ENCODE results near the gene STPG4. TPM values are rescaled to one million over a fixed set of nuclear protein-coding genes. Genes with fewer than 3 reads are reported as not detected.
A peak's percentile ranks its signal among the peaks of the same experiment; 100 is the strongest.

The STPG4 gene
- total RNA-seq, 2 experiments from 2014 or later, result 0.14 to 0.23 TPM

DNA sequence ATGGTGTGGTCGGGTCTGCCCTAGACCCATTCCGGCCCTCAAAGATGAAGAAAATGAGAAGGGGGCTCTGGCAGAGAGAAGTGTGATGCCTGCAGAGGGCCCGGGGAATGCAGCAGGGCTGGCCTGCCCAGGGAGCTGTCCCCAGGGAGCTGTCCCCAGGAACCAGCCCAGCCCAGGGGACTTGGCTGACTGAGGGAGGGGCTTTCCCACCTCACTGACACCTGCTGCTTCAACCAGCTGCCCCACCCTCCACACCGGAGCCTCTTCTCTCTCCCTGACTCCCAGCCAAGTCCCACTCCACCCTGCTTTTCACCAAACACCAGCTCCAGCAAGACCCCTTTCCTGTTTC lies 111.2 kb downstream of the STPG4 start:
- H3K27ac Mint-ChIP-seq, result no peak overlapping the region
- H3K9me3 Mint-ChIP-seq (ENCODE audit: low read depth), result no peaks in the 10 kb centered on the region
- ChIA-PET CTCF (no interaction called here), POLR2A (no interaction called here)
- no peaks in the 10 kb centered on the region for H3K27me3 Mint-ChIP-seq
- H3K4me3 Mint-ChIP-seq, result no peak overlapping the region
- DNase-seq (no peak), ATAC-seq (no peak)
- intact Hi-C loops (cut with DNase I, micrococcal nuclease), result no loop called here
- peaks cover 8% of the 10 kb centered on the region for H3K4me1 Mint-ChIP-seq
- peaks cover 21% of the 10 kb centered on the region for H3K36me3 Mint-ChIP-seq (ENCODE audit: low read depth)

DNA sequence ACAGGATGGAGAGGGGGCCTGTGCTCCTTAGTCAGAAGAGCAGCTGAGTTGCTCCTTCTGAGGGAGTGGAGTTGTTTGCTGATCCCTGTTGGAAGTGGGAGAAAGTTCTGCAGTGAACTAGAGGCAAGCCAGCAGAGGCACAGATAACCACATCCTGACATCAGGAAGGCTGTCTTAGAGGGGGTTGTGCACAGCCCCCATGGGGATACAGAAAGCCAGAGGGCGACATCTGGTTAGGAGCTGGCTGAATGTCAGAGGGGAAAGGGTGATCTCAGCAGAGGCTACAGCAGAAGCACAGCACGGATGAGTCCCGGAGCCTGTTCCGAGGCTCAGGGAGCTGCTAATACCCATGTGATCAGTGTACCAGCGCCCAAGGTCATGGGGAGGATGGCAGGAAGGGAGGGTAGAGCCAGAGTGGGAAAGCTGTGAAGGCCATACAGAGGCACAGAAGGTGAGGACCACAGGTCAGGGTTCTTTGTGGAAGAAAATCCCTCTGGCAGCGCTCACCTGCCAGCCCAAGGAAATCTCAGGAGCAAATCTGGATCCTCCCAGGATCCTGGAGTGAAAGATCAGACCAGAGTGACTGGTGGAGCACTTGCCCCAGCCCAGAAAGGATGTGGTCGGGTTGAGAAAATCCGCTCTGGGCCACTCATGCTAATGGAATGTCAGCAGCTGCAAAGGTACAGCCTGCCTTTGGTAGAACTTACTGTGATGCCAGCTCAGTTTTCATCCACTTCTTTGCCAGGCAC lies 111.8 kb downstream of the STPG4 start:
- POLR2A ChIA-PET, result no interaction called here
- ATAC-seq (no peak), DNase-seq (no peak)
- H3K36me3 Mint-ChIP-seq (ENCODE audit: low read depth), result peaks cover 23% of the 10 kb centered on the region
- CTCF ChIA-PET, result interaction anchor here (0.7 kb wide), 1 partner anchor 999 kb away, joined by 3 read pairs; no protein-coding TSS in a partner anchor
- no peaks in the 10 kb centered on the region for H3K9me3 Mint-ChIP-seq (ENCODE audit: low read depth)
- H3K27me3 Mint-ChIP-seq, result no peaks in the 10 kb centered on the region
- no peak overlapping the region for H3K27ac Mint-ChIP-seq
- intact Hi-C loops (cut with DNase I, micrococcal nuclease), result no loop called here
- peaks cover 12% of the 10 kb centered on the region for H3K4me1 Mint-ChIP-seq
- no peak overlapping the region for H3K4me3 Mint-ChIP-seq

DNA sequence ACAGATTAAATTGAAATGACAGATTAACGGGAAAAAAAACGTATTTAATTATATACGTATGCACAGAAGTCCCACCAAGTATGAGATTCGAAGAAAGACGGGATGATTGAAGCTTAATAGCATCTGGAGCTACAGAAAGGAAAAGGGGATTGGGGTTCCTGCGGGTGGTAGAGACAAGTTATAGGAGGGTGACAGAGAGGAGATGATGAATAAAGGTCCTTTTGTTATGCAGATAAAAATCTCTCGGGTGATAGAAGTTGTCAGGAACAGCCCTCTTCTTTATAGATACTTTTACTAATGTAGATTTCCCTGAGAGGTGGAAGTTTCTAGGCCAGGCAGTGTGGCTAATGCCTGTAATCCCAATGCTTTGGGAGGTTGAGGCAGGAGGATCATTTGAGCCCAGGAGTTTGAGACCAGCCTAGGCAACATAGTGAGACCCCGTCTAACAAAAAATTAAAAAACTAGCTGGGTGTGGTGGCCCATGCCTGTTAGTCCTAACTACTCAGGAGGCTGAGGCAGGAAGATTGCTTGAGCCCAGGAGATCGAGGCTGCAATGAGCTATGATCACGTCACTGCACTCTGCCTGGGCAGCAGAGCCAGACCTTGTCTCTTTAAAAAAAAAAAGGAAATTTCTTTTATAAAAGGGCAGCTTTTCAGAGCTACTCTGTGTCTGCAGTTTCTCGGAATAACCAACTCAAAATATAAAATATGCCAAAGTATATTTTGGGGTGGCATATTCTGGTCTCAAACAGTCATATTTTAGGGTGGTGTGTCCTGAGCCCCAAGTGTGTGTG lies 113.0 kb downstream of the STPG4 start:
- Mint-ChIP-seq H3K9me3 (ENCODE audit: low read depth) (no peaks in the 10 kb centered on the region), H3K4me1 (peaks cover 17% of the 10 kb centered on the region), H3K4me3 (no peak overlapping the region), H3K27me3 (no peaks in the 10 kb centered on the region), H3K27ac (peak overlapping the region; percentile 20), H3K36me3 (ENCODE audit: low read depth) (peaks cover 22% of the 10 kb centered on the region)
- DNase-seq (no peak), ATAC-seq (no peak)
- ChIA-PET CTCF (interaction anchor here (0.6 kb wide), 1 partner anchor 180 kb away, joined by 3 read pairs; no protein-coding TSS in a partner anchor), POLR2A (no interaction called here)
- intact Hi-C loops (cut with DNase I, micrococcal nuclease), result no loop called here

DNA sequence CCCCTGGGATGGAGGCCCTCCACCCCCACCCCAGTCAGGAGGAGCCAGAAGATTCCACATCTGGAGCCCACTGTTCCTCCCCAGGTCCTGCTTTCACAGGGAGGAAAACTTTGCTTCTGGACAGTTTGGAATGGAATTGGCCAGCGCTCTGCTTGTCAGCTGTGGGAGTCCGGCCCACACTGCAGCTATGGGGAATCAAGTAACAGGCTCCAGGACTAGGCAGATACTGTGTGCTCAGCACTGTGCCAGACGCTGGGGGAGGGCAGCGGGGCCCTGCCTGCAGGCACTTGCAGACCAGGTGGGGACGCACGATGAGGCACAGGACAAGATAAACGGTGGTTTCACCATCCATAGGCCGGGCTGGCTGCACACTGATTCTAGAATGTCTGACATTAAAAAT lies 114.0 kb downstream of the STPG4 start:
- H3K4me1 Mint-ChIP-seq, result peaks cover 17% of the 10 kb centered on the region
- intact Hi-C loops (cut with DNase I, micrococcal nuclease), result no loop called here
- H3K27me3 Mint-ChIP-seq, result no peaks in the 10 kb centered on the region
- ATAC-seq (no peak), DNase-seq (no peak)
- H3K27ac Mint-ChIP-seq, result no peak overlapping the region
- H3K9me3 Mint-ChIP-seq (ENCODE audit: low read depth), result no peaks in the 10 kb centered on the region
- CTCF ChIA-PET, result interaction anchor here (0.8 kb wide), 1 partner anchor 51 kb away, joined by 3 read pairs; no protein-coding TSS in a partner anchor
- H3K36me3 Mint-ChIP-seq (ENCODE audit: low read depth), result peaks cover 23% of the 10 kb centered on the region
- H3K4me3 Mint-ChIP-seq, result no peak overlapping the region
- POLR2A ChIA-PET, result no interaction called here

DNA sequence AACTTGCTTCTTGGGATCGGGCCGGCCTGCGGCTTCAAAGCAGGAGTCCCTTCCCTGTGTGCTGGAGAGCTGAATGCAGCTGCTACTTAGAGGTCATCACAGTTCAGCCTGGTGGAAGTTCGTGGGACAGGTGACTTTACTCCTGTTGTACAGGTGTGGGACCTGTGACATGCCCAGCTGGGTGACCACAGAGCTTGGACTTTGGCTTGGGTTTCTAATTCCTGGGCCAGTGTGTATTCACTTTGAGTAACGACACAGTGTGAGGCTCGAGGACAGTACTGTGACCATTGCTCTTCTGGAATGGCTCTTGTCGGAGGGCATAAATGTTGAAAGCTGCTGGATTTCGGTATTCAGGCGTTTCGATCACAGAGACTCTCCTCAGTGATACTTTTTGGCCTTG lies 114.5 kb downstream of the STPG4 start:
- Mint-ChIP-seq H3K4me3 (no peak overlapping the region), H3K36me3 (ENCODE audit: low read depth) (peaks cover 21% of the 10 kb centered on the region), H3K4me1 (peaks cover 17% of the 10 kb centered on the region), H3K27me3 (no peaks in the 10 kb centered on the region), H3K27ac (no peak overlapping the region), H3K9me3 (ENCODE audit: low read depth) (no peaks in the 10 kb centered on the region)
- DNase-seq (no peak), ATAC-seq (no peak)
- ChIA-PET CTCF (interaction anchor here (0.8 kb wide), 1 partner anchor 51 kb away, joined by 3 read pairs; no protein-coding TSS in a partner anchor), POLR2A (no interaction called here)
- intact Hi-C loops (cut with DNase I, micrococcal nuclease), result no loop called here

DNA sequence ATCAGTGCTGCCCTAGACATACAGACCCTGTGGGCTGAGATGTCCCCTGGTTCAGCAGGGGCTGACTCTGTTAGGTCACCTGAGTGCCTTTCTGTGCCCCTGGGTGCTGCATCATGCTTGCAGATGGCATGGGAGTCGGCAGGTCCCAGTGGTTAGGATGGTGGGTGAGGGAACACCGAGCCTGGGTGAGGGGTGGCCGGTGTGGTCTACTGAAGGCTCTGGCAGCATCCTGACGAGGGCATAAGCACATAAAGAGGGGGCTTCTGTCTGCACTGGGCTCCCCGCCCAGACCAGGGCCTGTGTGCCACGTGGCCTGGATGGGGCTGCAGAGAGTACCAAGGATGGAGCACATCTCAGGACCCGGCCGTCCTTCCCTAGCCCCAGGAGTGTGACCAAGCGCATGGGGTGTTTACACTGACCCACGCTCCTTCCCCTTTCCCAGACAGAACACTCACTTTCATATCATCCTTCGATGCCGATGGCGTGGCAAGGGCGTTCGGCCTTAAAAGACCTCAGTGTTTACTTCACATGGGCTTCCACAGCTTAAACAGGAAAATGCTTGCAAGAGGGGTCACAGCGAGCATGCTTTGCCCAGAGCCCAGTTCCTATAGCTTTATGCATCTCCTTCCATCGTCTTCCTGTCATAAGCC lies 115.1 kb downstream of the STPG4 start:
- peaks cover 17% of the 10 kb centered on the region for H3K4me1 Mint-ChIP-seq
- ChIA-PET POLR2A (no interaction called here), CTCF (interaction anchor here (0.8 kb wide), 1 partner anchor 50 kb away, joined by 3 read pairs; no protein-coding TSS in a partner anchor)
- no peaks in the 10 kb centered on the region for H3K9me3 Mint-ChIP-seq (ENCODE audit: low read depth)
- no peaks in the 10 kb centered on the region for H3K27me3 Mint-ChIP-seq
- intact Hi-C loops (cut with DNase I, micrococcal nuclease), result no loop called here
- peaks cover 20% of the 10 kb centered on the region for H3K36me3 Mint-ChIP-seq (ENCODE audit: low read depth)
- peak overlapping the region; percentile 98 for H3K27ac Mint-ChIP-seq
- no peak for ATAC-seq
- H3K4me3 Mint-ChIP-seq, result no peak overlapping the region
- no peak for DNase-seq

DNA sequence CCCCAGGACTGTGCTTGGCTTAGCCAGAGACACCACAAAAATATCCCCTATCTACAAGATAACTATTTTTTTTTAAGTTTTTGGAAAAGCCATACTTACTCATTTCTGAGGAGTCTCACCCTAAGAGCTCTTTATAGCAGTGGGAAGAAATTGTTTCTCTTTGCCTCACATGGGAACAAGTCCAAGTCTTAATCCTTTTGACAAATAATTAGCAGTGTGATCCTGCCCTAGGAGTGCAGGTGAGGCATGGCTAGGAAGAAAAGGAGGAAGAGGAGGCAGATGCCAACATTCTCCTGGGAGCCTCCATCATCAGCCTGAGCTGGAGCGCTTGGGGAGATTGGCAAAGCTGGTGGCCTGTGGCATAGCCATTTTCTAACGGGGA lies 115.6 kb downstream of the STPG4 start:
- DNase-seq, result no peak
- Mint-ChIP-seq H3K4me1 (peaks cover 17% of the 10 kb centered on the region), H3K27ac (peak overlapping the region; percentile 98), H3K9me3 (ENCODE audit: low read depth) (no peaks in the 10 kb centered on the region), H3K27me3 (no peaks in the 10 kb centered on the region), H3K4me3 (no peak overlapping the region), H3K36me3 (ENCODE audit: low read depth) (peaks cover 19% of the 10 kb centered on the region)
- POLR2A ChIA-PET, result interaction anchor here (0.8 kb wide), 1 partner anchor 34 kb away, joined by 3 read pairs; no protein-coding TSS in a partner anchor
- CTCF ChIA-PET, result interaction anchor here (1.0 kb wide), 1 partner anchor 232 kb away, joined by 4 read pairs; no protein-coding TSS in a partner anchor
- intact Hi-C loops (cut with DNase I, micrococcal nuclease), result no loop called here
- no peak for ATAC-seq

DNA sequence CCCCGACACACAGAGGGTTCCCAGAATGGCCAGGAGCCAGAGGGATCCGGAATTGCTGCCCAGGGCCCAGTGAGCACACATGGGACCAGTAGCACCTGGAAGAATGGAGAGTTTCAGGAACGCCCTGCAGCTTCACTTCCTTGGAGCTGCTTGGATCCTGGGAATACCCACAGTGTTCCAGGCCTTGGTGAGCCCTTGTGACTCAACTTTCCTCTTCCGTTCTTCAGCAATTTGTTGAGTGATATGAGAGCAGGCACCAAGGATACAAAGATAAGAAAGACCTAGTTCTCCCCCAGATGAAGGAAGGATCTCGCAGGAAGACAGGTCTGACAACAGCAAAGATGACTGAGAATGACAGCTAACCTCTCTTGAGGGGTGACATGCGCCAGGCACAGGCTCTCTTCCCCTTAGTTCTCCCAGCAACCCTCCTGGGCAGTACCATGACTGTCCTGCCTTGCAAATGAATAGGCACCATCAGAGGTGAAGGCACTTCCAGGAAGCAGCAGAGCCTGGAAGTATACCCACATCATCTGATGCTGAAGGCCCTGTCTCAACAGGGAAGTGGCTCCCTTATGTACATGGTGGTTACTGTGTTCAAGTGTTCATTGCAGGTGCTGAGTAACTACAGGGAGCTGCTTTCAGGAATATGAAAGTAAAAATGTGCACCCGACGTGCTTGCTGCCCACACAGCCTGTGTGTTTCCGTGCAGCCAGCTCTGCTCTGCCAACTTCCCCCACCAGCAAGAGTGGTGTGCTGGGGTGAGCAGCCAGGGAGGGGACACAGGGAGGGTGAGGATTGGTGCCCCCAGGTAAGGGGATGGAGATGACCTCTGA lies 116.2 kb downstream of the STPG4 start:
- intact Hi-C loops (cut with DNase I, micrococcal nuclease), result no loop called here

DNA sequence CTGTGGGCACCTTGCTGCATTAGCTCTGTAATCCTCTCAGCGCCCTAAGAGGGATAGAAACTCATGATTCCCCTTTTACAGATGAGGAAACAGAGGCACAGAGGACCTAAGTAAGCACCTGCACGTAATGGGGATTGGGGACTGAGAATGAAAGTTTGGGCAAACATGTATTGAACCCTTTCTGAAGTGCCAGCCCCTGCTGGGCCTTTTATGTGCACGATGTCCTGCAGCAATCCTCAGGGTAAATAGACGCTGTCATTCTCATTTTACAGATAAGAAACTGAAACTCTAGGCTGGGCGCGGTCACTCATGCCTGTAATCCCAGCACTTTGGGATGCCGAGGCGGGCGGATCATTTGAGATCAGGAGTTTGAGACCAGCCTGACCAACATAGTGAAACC lies 117.4 kb downstream of the STPG4 start:
- H3K4me1 Mint-ChIP-seq, result peaks cover 17% of the 10 kb centered on the region
- no peak for ATAC-seq
- peaks cover 10% of the 10 kb centered on the region for H3K36me3 Mint-ChIP-seq (ENCODE audit: low read depth)
- intact Hi-C loops (cut with DNase I, micrococcal nuclease), result no loop called here
- H3K27me3 Mint-ChIP-seq, result no peaks in the 10 kb centered on the region
- DNase-seq, result no peak
- ChIA-PET CTCF (interaction anchor here (0.6 kb wide), 1 partner anchor 361 kb away, joined by 4 read pairs; no protein-coding TSS in a partner anchor), POLR2A (no interaction called here)
- no peak overlapping the region for H3K4me3 Mint-ChIP-seq
- H3K9me3 Mint-ChIP-seq (ENCODE audit: low read depth), result no peaks in the 10 kb centered on the region
- H3K27ac Mint-ChIP-seq, result no peak overlapping the region

More for the DNA sequence above, 116.2 kb downstream of the STPG4 start:
- Mint-ChIP-seq H3K4me3 (peak overlapping the region; percentile 8), H3K36me3 (ENCODE audit: low read depth) (peaks cover 14% of the 10 kb centered on the region), H3K27me3 (no peaks in the 10 kb centered on the region), H3K9me3 (ENCODE audit: low read depth) (no peaks in the 10 kb centered on the region), H3K4me1 (peaks cover 17% of the 10 kb centered on the region), H3K27ac (peak overlapping the region; percentile 98)
- ChIA-PET POLR2A (interaction anchor here (0.8 kb wide), 1 partner anchor 35 kb away, joined by 3 read pairs; no protein-coding TSS in a partner anchor), CTCF (interaction anchor here (1.0 kb wide), 1 partner anchor 233 kb away, joined by 4 read pairs; no protein-coding TSS in a partner anchor)
- DNase-seq (peak; percentile 73), ATAC-seq (peak; percentile 93)

Measured in activated CD4-positive, alpha-beta T cell treated with anti-CD3 and anti-CD28 coated beads for 36 hours (primary cell).